Measurements from ENCODE around the gene PYGL.
"Not testable (repeated sequence)": the region's sequence is repeated elsewhere in the genome, so short reads cannot be mapped to it uniquely, and the experiment has no call there.

PYGL gene

DNA sequence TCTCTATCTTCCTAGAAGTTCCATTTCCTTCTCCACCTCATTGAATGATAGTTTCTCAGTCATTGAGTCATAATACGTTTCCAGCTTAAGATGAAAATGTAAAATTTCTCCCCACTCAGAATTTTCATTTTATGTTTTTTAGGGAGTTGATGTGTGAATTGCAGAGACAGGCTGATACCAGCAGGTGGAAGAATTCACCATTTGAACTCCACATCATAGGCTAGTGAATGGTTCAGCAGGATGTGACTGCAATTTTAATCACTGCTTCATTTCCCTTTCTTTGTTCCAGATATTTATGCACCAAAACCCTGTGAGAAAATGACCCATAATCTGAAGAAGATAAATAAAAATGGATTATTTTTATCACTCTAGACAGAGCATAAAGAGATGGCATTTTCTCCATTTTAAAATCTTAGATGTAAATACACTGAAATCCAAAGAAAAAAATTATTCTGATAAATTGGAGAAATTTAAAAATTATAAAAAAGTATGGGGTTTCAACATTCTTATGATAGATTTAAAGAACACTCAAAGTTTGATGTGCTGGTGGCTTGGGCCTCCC is 10.6 kb upstream of the PYGL start:
- DNase-seq: peak; percentile 60 to 80

DNA sequence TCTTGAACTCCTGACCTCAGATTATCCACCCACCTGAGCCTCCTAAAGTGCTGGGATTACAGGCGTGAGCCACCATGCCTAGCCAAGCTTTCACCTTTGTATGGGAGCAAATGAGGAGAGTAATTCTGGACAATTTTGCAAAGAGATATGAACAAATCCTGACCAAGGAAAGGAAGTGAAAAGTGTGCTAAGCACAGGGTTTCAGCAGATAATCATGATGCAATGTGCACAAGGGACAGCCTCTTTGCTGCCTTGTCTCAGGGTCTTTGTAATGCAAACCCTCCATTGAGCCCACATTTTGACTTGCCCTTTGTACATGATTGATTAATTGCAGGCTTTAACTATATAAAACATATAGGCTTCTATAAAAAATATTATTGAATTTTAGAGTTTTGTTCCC is 9.2 kb upstream of the PYGL start:
- DNase-seq: no peak

DNA sequence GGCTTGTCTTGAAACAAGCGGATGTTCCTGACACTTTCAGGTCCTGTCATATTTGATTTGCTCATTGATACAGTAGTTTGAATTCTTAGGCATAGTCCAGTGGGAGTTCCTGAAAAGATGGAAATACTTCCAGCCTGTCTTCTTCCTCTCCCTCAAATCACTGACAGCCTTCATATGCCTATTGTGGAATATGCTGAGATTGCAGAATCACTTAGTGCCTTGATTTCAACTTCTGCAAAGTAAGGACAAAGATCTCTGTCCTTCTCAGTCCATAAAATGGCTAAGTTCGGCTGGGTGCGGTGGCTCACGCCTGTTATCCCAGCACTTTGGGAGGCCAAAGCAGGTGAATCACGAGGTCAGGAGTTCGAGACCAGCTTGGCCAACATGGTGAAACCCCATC is 6.7 kb upstream of the PYGL start:
- no peak for DNase-seq

DNA sequence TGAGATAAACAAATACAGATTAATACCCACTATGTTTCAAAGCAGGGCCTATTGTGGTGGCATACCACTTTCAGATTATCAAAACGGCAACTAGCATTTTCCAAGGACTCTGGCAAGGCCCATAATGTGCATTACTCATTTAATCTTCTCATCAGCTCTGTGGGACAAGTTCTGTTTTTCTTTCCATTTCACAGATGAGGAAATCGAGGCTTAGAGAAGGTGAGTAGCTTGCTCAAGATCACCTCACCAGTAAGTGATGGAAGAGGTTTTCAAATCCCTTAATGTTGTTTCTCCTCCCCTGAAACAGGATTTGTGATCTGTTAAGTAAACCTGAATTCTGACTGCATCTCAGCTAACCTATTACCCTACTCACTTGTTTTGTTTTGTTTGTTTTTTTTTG is 3.9 kb upstream of the PYGL start:
- DNase-seq: no peak

DNA sequence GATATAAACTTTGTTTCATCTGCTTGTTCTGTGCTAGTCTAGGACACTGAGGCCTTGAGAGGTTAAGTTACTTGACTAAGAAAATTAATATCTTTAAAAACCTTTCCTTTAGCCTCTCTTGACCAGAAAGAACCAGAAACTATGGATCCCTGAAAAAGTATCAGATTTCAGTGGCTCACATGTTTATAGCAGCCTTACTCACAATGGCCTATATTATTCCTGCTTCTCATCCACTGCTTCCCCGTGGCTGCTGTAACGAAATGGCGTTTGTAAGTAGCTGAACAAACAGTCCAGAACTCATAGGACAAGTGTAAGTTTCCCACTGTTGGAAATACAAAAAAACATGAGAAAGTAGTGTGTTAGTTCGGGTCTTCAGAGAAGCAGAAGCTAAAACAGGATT is 3.2 kb upstream of the PYGL start:
- DNase-seq: no peak

DNA sequence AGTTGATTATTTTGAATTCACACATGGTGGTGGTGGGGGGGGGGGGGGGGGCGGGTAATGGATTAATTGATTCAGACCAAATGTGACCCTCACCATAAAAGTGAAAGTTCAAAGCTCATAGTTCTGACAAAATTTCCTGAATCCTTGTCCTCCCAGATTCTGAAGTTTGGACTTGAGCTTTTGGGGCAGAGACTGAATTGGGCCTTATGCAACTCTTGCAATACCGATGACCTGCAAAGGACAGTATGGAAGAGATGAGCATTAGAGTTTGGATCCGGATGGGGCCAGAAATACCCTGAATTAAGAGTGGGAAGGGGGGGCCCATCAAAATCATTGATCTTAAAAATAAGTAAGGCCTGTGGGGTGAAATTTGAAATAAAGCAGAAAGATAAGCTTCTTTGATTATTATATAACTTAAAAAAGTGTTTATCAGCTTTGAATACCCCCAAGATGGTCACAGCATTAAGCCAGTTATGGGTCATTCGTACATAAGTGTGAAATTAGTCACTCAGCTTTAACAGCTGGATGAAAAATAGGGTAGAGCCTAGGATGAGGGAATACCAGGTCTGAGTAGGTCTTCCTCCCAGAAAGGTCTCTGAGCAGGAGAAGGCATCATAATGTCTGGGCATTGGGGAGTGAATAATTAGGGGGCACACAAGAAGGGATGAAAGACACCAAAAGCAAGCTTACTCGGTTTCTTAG is 2.1 kb upstream of the PYGL start:
- no peak for DNase-seq

DNA sequence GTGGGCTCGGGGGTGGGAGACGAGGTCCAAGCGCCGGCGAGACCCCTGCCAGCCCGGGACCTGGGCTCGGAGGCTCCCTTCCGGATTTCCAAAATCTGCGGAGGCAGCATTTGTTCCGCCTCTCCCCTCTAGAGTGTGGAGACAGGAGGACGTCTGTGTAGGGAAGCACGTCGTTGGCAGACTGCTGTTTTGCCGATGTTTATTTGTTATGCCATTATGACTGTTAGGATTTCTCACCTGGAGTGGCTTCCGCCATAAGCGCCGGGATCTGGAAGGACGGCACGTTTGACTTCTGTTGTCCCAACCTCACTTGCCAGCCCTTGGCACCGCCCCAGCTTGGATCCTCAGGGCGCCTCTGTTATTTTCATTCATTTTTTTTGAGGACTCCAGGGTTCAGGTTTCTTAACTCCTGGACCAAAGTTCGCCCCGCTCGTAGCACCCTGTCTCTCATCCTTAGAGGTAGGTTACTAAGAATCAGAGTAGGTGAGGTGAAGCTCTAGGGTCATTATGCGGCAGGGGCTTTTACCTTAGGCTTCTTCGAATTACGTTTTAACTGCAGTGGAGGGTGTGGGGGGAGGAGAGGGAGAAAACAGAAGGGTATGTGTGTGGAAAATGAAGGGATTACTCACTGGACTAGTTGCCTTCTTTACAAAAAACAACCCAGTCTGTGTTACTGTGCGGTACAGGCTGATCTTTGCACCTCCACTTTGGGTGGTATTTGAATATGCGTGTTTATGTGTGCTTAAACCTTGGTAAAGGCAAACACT is 547 bp upstream of the PYGL start:
- DNase-seq: peak; percentile 51 to 77

DNA sequence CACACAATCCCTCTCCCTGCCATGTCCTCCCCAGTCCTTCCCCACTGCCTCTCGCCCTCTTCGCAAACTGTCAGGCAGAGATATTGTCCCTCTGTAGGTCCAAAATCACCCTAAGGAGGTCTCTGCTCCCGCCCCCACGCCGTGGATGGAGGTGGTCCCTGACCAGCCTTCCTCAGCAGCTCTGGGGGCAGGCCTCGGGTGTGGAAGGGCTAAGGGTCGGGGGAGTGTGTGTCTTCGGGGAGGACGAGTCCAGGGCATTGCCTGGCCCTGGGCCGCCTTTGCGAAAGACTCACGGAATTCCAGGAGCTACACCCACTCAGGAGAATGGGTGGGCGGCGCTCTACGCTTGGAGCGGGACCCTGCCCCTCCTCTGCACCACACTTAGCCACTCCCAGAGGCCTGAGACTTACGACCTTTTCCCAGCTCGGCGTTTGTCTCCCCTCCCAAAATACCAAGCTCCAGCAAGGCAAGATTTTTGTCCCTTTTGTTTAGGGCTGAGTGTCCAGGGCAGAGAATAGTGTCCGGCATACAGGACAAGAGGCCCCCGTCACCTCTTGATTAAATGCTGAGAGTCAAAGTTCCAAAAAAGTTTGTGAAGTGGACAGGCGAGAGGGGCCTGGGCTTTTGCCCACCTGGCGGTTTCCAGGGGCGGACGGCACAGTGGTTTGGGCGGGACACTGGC is 881 bp downstream of the PYGL start:
- DNase-seq: no peak

DNA sequence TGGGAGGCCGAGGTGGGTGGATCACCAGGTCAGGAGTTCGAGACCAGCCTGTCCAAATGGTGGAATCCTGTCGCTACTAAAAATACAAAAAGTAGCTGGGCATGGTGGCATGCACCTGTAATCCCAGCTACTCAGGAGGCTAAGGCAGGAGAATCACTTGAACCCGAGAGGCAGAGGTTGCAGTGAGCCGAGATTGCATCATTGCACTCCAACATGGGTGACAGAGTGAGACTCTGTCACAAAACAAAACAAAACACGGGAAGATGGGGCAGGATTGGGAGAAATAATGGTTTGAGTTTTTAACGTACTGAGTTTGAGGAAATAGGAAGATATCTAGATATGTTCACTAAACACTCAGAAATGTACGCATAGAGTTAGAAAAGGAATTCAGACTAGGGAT is 2.6 kb downstream of the PYGL start:
- not testable (repeated sequence) for DNase-seq

DNA sequence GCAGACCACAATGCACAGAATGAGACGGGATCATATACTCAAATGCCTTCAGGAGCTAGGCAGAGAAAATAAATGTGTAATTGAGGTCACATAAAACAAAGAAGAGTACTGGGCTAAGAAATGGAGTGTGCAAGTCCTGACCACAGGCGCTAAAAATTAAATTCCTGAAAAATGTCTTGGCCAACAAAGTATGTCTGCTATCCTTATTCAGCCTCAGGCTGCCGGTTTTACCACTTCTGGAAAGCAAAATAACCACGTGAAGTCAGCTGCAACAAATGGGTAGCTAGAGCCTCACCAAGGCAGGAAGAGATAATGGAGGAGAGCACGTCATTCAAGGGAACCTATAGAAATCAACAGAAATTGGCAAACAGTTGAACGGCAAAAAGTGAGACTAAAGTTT is 3.1 kb downstream of the PYGL start:
- DNase-seq: no peak

DNA sequence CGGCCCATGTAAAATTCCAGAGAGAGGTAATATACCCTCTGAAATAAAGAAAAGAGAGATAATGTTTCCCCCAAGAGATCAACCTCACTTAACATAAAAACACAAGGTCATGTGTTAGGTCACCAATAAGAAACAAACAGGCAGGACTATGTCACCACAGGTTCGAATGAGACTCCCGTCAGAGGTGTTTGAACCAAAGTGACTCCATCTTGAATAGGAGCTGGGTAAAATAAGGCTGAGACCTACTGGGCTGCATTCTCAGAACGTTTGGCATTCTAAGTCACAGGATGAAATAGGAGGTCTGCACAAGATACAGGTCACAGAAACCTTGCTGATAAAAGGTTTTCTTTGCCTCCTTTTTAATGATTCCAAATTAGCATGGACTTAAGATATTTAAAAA is 6.5 kb downstream of the PYGL start:
- no peak for DNase-seq

DNA sequence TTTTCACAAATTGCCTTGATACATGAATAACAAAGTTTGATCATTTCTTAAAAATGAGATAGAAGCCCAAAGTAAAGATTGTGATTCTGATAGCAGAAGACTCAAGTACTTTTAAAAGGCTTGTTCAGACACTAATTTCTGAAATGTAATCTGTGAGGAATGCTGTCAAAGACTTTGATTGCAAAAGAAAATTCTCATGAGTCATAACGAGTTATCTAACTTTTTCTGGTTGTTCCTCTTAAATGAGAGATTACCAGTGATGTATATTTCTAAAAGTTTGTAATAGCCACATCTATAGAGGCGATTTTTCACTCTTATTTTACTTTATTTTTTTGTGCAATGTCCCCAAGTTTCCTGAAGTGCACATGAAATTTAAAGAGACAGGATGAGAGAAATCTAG is 7.0 kb downstream of the PYGL start:
- no peak for DNase-seq

DNA sequence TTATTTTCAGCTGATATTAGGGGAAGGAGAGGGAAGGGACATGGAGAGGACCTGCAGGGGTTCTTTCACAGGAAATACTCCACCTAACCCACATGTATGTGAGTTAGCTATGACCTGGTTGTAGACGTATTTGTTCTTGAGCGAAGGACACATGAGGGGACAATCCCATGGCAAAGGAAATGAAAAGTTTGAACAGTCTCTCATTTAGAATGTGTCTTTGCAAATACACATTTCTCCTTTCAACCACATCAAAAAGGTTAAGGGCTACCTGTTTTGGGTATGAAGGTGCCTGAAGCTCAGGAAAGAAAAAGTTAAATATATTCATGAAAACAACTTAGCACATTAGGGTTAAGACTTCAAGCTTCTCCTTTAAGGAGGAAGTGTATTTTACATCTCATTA is 7.4 kb downstream of the PYGL start:
- DNase-seq: no peak

DNA sequence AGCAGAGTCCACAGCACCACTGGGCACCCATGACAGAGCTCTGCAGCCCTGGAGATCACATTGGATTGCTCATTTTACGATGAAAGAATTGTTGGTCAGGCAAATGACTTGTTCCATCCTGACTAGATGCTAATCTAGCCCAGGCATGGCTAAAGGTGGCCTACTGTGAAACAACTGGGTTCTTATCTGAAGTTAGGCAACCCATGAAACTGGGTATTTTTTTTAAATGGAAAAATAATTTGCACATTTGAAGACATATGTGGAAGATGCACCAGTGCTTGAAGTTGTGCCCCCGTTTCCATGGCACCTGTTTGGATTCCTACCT is 8.3 kb downstream of the PYGL start:
- no peak for DNase-seq

DNA sequence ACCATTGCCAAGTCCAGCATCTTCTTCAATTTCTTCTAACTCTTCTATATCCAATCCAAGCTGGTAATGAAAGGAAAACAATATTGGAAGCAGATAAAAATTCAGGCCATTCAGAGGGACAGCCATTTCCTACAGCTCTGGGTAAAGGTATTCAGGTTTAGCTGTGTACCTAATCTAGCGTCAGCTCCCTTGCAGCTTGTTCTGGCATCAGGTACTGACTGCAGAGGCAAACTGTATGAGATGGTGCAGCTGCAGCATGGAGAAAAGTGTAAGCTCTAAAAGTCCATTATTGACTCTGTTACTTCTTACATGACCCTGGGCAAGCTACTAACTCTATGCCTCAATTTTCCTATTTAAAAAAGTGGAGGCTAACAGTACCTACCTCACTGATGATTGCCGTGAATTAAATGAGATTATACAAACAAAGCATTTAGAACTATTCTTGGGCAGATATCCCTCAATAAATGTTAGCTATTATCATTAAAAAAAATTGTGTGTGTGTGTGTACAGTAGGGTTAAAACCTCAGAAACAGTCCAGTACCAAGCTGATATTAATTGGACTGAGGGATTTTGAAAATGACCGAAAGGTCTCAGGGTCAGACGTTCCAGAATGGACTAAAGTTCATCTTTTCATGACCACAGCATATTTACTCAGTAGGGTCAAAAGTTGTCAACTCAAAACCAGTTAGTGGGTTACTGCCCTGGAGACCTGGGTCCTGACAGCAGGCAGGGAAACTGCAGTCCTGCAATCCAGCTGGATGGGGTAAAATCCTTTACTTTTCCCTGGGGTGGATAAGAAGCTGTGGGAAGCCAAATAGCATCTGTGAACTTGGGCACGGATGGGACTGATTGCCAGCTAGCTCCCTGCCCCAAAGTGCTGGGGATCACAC is 8.9 kb downstream of the PYGL start:
- no peak for DNase-seq

DNA sequence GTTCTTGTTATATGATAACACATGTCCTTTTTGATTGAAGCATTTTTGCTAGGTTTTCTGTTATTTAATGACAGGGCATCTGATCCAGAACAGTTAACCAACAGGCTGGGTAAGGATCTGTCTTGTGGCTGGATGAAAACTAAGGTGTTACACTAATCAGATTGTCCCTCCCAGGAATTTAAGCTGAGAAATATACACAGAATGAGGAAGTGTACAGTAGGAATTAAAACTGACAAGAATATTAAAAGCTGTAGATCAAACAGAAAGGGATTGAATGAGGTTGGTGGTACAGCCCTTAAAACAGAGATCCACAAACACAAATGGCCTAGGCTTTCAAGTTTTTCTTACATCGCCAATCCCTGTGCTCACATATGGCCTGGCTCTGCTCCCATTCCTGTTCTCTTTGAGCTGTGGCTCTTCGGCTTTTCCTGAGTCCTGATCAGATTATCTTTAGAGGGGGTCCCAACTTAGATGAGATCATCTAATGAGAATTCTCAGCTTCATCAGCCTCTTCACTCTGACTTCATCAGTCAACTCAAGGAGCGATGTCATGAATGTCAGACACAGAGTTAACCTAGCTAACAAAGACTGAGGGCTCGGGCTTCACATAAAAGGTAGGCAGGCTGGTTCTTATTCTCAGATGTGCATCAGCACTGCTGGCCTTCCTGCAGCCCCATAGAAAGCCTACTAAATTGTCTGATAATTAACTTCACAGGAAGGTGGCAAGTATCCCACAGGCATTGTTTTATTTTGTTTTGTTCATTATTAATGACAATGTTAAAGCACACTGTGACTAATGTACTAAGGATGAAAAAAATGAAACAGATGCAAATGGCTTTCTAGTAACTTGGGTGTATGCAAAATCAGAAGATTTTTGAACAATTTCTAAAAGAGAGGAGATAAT is 11.4 kb downstream of the PYGL start:
- peak in 1 of 2 experiments; percentile 50 for DNase-seq

DNA sequence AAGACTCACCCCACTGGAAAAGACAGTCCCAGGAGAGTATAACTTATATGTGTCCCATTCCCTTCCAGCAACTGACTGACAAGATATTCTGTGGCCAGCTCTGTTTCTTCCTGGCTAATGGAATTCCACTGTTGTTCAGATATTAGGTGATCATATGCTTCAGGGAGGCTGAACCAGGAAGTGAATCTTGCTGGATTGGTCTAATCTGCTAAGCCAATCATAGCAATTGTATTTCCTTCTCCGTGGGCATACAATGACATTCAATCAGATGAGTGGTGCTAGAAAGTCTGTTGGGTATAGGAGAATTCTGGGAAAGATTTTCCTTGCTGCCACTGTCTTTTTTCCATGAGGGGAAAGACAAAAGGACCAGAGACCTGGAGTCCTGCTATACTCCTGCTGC is 12.1 kb downstream of the PYGL start:
- DNase-seq: no peak

DNA sequence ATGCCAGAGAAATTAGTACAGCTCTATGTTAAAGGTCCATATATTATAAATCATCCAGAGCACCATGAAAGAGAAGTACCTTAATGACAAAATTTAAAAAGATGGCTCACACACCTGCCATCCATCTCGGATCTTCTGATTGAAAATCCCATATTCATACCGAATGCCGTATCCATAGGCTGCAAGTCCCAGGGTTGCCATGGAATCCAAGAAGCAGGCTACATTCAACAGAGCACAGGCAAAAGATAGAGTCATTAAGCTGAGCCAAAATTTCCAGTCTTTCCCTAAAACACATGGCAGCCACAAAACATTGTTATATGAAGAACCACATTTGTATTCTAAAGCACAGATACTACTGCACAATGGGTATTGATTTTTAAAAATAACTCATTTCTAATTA is 12.7 kb downstream of the PYGL start:
- no peak for DNase-seq

DNA sequence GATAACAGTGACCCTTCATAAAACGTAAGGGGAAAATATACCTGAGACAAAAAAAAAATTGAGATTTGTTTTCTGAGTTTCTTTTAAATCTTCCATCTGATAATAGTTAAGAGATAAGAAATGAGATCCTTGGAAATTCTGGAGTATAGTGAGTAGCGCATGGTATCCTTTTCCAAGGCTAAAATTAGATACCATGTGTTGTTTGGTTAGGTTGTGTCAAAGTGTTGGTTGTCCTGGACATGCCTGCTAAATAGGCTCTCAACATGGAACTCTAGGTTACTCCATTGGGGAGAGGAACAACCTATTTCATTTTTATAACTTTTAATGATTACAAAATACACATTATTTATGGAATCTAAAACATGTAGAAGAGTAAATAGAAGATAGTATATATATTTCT is 14.8 kb downstream of the PYGL start:
- DNase-seq: no peak

DNA sequence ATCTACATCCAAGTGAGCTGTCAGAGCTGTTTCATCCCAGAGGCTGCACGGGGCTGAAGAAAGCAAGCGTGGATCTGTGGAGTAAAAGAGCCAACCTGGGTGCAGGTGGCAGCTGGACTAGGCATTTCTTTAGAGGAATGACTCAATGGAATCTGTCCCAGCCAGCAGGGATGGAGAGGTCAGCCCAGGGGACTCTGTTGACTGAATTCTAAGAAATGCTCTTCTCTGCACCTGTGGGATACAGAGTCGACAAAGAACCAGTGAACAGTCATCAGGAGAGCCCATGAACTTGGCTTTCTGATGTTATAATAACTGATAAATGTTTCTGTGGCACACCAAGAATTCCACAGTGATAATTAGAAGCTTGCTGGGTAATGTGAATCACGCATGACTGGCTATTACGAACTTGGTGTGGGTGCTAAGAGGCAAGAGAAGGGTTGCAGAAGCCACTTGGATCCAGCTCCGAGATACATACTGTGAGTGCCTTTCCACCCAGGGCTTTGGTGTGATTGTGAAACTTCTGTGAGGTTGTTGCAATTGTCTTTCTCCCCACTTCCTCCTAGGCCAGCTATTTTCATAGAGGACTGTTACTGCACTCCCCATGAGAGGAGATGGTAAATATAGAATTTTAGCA is 16.2 kb downstream of the PYGL start:
- DNase-seq: no peak

DNA sequence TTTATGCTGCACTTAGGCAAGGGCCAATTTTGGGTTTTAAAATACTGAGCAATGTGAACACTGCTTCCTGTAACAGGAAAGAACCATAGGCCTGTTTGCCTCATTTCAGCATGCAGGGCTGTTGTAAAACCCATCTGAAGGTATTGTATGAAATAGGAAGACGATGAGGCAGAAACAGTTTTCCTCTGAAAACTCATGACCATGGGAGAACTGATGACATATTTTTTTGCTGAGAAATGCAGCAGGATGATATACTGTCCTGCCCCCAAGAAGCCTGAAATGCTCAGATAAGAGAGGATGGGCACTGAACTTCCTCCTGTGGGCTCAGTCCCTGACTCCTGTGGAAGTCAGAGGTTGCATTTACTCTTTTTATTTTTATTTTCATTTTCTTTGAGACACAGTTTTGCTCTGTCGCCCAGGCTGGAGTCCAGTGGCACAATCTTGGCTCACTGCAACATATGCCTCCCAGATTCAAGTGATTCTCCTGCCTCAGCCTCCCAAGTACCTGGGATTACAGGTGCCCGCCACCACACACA is 17.4 kb downstream of the PYGL start:
- DNase-seq: no peak

Measured in NCI-H524 (cell line).